ENCODE measurements around the gene CPN2.

DNA sequence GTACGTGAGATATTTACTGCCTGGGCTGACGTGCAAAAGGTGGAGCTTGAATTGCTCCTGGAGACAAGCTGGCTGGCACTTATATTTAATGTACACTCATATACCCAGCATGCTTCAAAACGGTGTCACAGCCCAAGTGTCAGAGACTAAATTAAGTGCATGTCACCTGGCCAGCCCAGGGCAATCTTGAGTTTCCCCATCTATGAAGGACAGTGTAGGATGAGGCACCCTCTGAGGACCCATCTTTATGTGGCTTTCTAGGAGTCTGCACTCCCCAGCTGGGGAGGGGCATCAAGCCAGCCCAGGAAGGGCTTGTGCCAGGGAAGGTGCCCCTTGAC, 13.2 kb upstream of the CPN2 start:
- TF ChIP-seq POLR2A (IDR thresholded peaks at IDR 0.05; ENCODE audit: low read depth, low read length) (no peak), TAF1 (IDR thresholded peaks at IDR 0.05; ENCODE audit: borderline replicate concordance, low read depth, low read length) (no peak)

Data from GM12892 (cell line).